Vagina (tissue), 2 donors: ENCODE measurements around the gene GANAB.

Experiments used
- CTCF ChIP-seq, 3 experiments: fragments of 450-650 bp in 2 of 3; fragments of 200-600 bp in 1 of 3; sonication (generic) in 1 of 3; IDR thresholded peaks; one replicate each; pipeline ENCODE4 v1.5.1; 2017 to 2019; ENCODE audit warnings: antibody characterized with exemption in 3 of 3, mild to moderate bottlenecking in 2 of 3, moderate library complexity in 2 of 3
- POLR2A ChIP-seq, 2 donors: fragments of 450-650 bp; IDR thresholded peaks; one replicate each; pipeline ENCODE4 v1.6.1; 2017; ENCODE audit warnings: antibody characterized with exemption in 2 of 2, mild to moderate bottlenecking in 2 of 2, moderate library complexity in 2 of 2

GRCh38 chr11:62578541-62578940, 67.9 kb downstream of the GANAB start:
- TF ChIP-seq POLR2A (IDR thresholded peaks at IDR 0.05) (no peak), CTCF (IDR thresholded peaks at IDR 0.05) (no peak)
